Measurements from ENCODE around the gene KDM2A.

DNA sequence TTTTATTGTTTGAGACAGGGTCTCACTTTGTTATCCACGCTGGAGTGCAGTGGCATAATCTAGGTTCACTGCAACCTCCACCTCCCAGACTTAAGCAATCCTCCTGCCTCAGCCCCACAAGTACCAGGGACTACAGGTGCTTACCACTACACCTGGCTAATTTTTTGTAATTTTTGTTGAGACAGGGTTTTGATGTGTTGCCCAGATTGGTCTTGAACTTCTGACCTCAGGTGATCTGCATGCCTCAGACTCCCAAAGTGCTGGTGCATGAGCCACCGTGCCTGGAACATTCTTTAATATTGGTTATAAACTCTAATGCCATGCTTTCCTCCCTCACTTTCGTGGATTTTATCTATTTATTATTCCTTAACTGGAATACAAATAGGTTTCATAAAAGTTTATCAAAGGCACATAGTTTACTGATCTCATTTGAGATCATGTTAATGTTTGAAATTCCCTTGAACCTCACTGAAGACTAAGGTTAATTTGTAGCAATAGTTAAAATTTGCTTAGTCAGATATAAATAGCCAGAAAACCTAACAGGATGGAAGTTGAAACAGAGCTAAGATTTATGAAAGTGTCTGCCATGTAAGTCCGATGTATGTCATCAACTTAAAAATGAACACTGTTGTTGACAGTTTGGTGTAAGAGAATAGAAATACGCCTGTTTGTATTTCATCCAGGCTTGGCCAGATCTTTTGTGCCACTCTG lies 27.6 kb downstream of the KDM2A start:
- TF ChIP-seq POLR2A (IDR thresholded peaks at IDR 0.05; ENCODE audit: low read depth, low read length), result no peak
- TF ChIP-seq TAF1 (IDR thresholded peaks at IDR 0.05; ENCODE audit: borderline replicate concordance, low read depth, low read length), result no peak
